HL-60/S4 (cell line): ENCODE measurements around the gene ACBD5.
"Not testable (repeated sequence)": the region's sequence is repeated elsewhere in the genome, so short reads cannot be mapped to it uniquely, and the experiment has no call there.

ENCODE experiments used
- in situ Hi-C: fragments of 300-500 bp; cut with MboI; formaldehyde crosslinking; loops from 2 replicates; pipeline ENCODE4 v1.14.3; 2022; ENCODE audit warnings: low sequenced_read_pairs

Gene ACBD5

GRCh38 chr10:27241010-27241651, 534 bp upstream of the ACBD5 start:
- in situ Hi-C loops = no loop called here

GRCh38 chr10:27237531-27237930, 3.1 kb downstream of the ACBD5 start:
- in situ Hi-C loops = not testable (repeated sequence)

- in situ Hi-C loops = not testable (repeated sequence)
These were observed 3.9 kb downstream of the ACBD5 start for GRCh38 chr10:27236589-27237128.

- in situ Hi-C loops = no loop called here
These were observed 4.9 kb downstream of the ACBD5 start for GRCh38 chr10:27235706-27236105.

GRCh38 chr10:27230022-27230421, 10.6 kb downstream of the ACBD5 start:
- in situ Hi-C loops = no loop called here

GRCh38 chr10:27225642-27226257, 14.8 kb downstream of the ACBD5 start:
- in situ Hi-C loops = no loop called here

GRCh38 chr10:27225011-27225590, 15.5 kb downstream of the ACBD5 start:
- in situ Hi-C loops = no loop called here

GRCh38 chr10:27223964-27224363, 16.6 kb downstream of the ACBD5 start:
- in situ Hi-C loops = no loop called here

GRCh38 chr10:27207350-27207749, 33.2 kb downstream of the ACBD5 start:
- in situ Hi-C loops = no loop called here

GRCh38 chr10:27203806-27204205, 36.8 kb downstream of the ACBD5 start:
- in situ Hi-C loops = no loop called here

- in situ Hi-C loops = no loop called here
These were observed 42.5 kb downstream of the ACBD5 start for GRCh38 chr10:27197980-27198620.

- in situ Hi-C loops = no loop called here
These were observed 48.3 kb downstream of the ACBD5 start for GRCh38 chr10:27192284-27192683.

GRCh38 chr10:27190508-27190907, 50.1 kb downstream of the ACBD5 start:
- in situ Hi-C loops = no loop called here

- in situ Hi-C loops = no loop called here
These were observed 51.7 kb downstream of the ACBD5 start for GRCh38 chr10:27188897-27189296.

GRCh38 chr10:27188259-27188658, 52.3 kb downstream of the ACBD5 start:
- in situ Hi-C loops = no loop called here

GRCh38 chr10:27169849-27170248, 70.7 kb downstream of the ACBD5 start:
- in situ Hi-C loops = no loop called here

GRCh38 chr10:27158421-27158820, 82.2 kb downstream of the ACBD5 start:
- in situ Hi-C loops = no loop called here

- in situ Hi-C loops = no loop called here
These were observed 83.4 kb downstream of the ACBD5 start for GRCh38 chr10:27157150-27157549.

GRCh38 chr10:27156566-27156965, 84.0 kb downstream of the ACBD5 start:
- in situ Hi-C loops = not testable (repeated sequence)

- in situ Hi-C loops = no loop called here
These were observed 85.4 kb downstream of the ACBD5 start, which contains the start of gene MASTL for GRCh38 chr10:27155066-27155754. Gene MASTL (plus strand): TSS chr10:27155352. CDS start chr10:27155427, 75 bp downstream.

GRCh38 chr10:27153845-27154193, 86.8 kb downstream of the ACBD5 start:
- in situ Hi-C loops = no loop called here
